HEK293 (cell line): ENCODE results near the gene NDUFS7.

Source experiments
- BCL11A ChIP-seq: fragments of 450-650 bp; formaldehyde crosslinking; IDR thresholded peaks from 2 replicates; pipeline ENCODE4 v1.5.1; 2016; ENCODE audit warnings: low read depth, missing biosample characterization, missing genetic modification characterization
- EGR2 ChIP-seq: fragments of 450-650 bp; formaldehyde crosslinking; IDR thresholded peaks from 2 replicates; pipeline ENCODE4 v1.5.1; 2016; ENCODE audit warnings: low read depth, missing biosample characterization, missing genetic modification characterization
- GFI1B ChIP-seq: fragments of 450-650 bp; formaldehyde crosslinking; IDR thresholded peaks from 2 replicates; pipeline ENCODE4 v1.5.1; 2016; ENCODE audit warnings: missing biosample characterization, missing genetic modification characterization
- GLI4 ChIP-seq: fragments of 450-650 bp; formaldehyde crosslinking; IDR thresholded peaks from 2 replicates; pipeline ENCODE4 v1.5.1; 2016; ENCODE audit warnings: missing biosample characterization, missing genetic modification characterization
- OVOL3 ChIP-seq: fragments of 450-650 bp; formaldehyde crosslinking; IDR thresholded peaks from 2 replicates; pipeline ENCODE4 v1.5.1; 2016; ENCODE audit warnings: missing biosample characterization, missing genetic modification characterization
- SALL2 ChIP-seq: fragments of 450-650 bp; formaldehyde crosslinking; IDR thresholded peaks from 2 replicates; pipeline ENCODE4 v1.5.0; 2017; ENCODE audit warnings: missing biosample characterization, mild to moderate bottlenecking, missing genetic modification characterization, borderline replicate concordance
- SCRT2 ChIP-seq: fragments of 450-650 bp; formaldehyde crosslinking; IDR thresholded peaks from 2 replicates; pipeline ENCODE4 v1.5.1; 2016; ENCODE audit warnings: missing biosample characterization, missing genetic modification characterization
- WT1 ChIP-seq: fragments of 450-650 bp; formaldehyde crosslinking; IDR thresholded peaks from 2 replicates; pipeline ENCODE4 v1.5.1; 2016; ENCODE audit warnings: missing biosample characterization, missing genetic modification characterization
- ZBTB48 ChIP-seq: fragments of 450-650 bp; formaldehyde crosslinking; IDR thresholded peaks from 2 replicates; pipeline ENCODE4 v1.5.1; 2016; ENCODE audit warnings: missing biosample characterization, missing genetic modification characterization
- ZEB2 ChIP-seq: fragments of 450-650 bp; formaldehyde crosslinking; IDR thresholded peaks from 2 replicates; pipeline ENCODE4 v1.5.1; 2016; ENCODE audit warnings: missing biosample characterization, missing genetic modification characterization
- ZFP37 ChIP-seq: fragments of 450-650 bp; formaldehyde crosslinking; IDR thresholded peaks from 2 replicates; pipeline ENCODE4 v1.5.1; 2016; ENCODE audit warnings: missing biosample characterization, missing genetic modification characterization
- ZFP69B ChIP-seq: fragments of 450-650 bp; formaldehyde crosslinking; IDR thresholded peaks from 2 replicates; pipeline ENCODE4 v1.5.1; 2016; ENCODE audit warnings: missing biosample characterization, missing genetic modification characterization
- ZNF10 ChIP-seq: fragments of 450-650 bp; formaldehyde crosslinking; IDR thresholded peaks from 2 replicates; pipeline ENCODE4 v1.5.1; 2017; ENCODE audit warnings: missing biosample characterization, missing genetic modification characterization
- ZNF138 ChIP-seq: fragments of 450-650 bp; formaldehyde crosslinking; IDR thresholded peaks from 2 replicates; pipeline ENCODE4 v1.5.1; 2016; ENCODE audit warnings: missing biosample characterization, missing genetic modification characterization, borderline replicate concordance
- ZNF169 ChIP-seq: fragments of 450-650 bp; formaldehyde crosslinking; IDR thresholded peaks from 2 replicates; pipeline ENCODE4 v1.5.1; 2016; ENCODE audit warnings: missing biosample characterization, missing genetic modification characterization
- ZNF184 ChIP-seq: fragments of 450-650 bp; IDR thresholded peaks from 2 replicates; pipeline ENCODE4 v1.5.1; 2018; ENCODE audit warnings: missing biosample characterization, mild to moderate bottlenecking, missing genetic modification characterization
- ZNF223 ChIP-seq: fragments of 450-650 bp; formaldehyde crosslinking; IDR thresholded peaks from 2 replicates; pipeline ENCODE4 v1.5.1; 2016; ENCODE audit warnings: missing biosample characterization, missing genetic modification characterization
- ZNF571 ChIP-seq: fragments of 450-650 bp; formaldehyde crosslinking; IDR thresholded peaks from 2 replicates; pipeline ENCODE4 v1.5.0; 2017; ENCODE audit warnings: missing biosample characterization, missing genetic modification characterization
- ZNF76 ChIP-seq: fragments of 450-650 bp; formaldehyde crosslinking; IDR thresholded peaks from 2 replicates; pipeline ENCODE4; 2016; ENCODE audit warnings: low read depth, missing biosample characterization, missing genetic modification characterization, borderline replicate concordance
- ZNF785 ChIP-seq: fragments of 450-650 bp; formaldehyde crosslinking; IDR thresholded peaks from 2 replicates; pipeline ENCODE4 v1.5.1; 2016; ENCODE audit warnings: missing biosample characterization, missing genetic modification characterization
- ZNF830 ChIP-seq: fragments of 450-650 bp; IDR thresholded peaks from 2 replicates; pipeline ENCODE4 v1.5.0; 2018; ENCODE audit warnings: missing biosample characterization, missing genetic modification characterization, low read depth, mild to moderate bottlenecking, moderate library complexity
- TF ChIP-seq, protein P1 (sequence below): fragments of 450-650 bp; IDR thresholded peaks from 2 replicates; pipeline ENCODE4 v1.5.1; 2018; ENCODE audit warnings: missing biosample characterization, missing genetic modification characterization
- TF ChIP-seq, protein P2 (sequence below): fragments of 450-650 bp; formaldehyde crosslinking; IDR thresholded peaks from 2 replicates; pipeline ENCODE4 v1.5.1; 2016; ENCODE audit warnings: missing biosample characterization, missing genetic modification characterization
- TF ChIP-seq, protein P3 (sequence below): fragments of 450-650 bp; formaldehyde crosslinking; IDR thresholded peaks from 2 replicates; pipeline ENCODE4 v1.5.1; 2016; ENCODE audit warnings: missing biosample characterization, missing genetic modification characterization
- TF ChIP-seq, protein P4 (sequence below): fragments of 450-650 bp; formaldehyde crosslinking; IDR thresholded peaks from 2 replicates; pipeline ENCODE4 v1.5.1; 2016; ENCODE audit warnings: missing biosample characterization, missing genetic modification characterization
- TF ChIP-seq, protein P5 (sequence below): fragments of 450-650 bp; formaldehyde crosslinking; IDR thresholded peaks from 2 replicates; pipeline ENCODE4 v1.5.1; 2016; ENCODE audit warnings: missing biosample characterization, missing genetic modification characterization, borderline replicate concordance
- TF ChIP-seq, protein P6 (sequence below): fragments of 450-650 bp; formaldehyde crosslinking; IDR thresholded peaks from 2 replicates; pipeline ENCODE4 v1.5.1; 2017; ENCODE audit warnings: missing biosample characterization, mild to moderate bottlenecking, missing genetic modification characterization, moderate library complexity
- TF ChIP-seq, protein P7 (sequence below): fragments of 450-650 bp; formaldehyde crosslinking; IDR thresholded peaks from 2 replicates; pipeline ENCODE4; 2016; ENCODE audit warnings: missing biosample characterization, missing genetic modification characterization

NDUFS7 gene

DNA sequence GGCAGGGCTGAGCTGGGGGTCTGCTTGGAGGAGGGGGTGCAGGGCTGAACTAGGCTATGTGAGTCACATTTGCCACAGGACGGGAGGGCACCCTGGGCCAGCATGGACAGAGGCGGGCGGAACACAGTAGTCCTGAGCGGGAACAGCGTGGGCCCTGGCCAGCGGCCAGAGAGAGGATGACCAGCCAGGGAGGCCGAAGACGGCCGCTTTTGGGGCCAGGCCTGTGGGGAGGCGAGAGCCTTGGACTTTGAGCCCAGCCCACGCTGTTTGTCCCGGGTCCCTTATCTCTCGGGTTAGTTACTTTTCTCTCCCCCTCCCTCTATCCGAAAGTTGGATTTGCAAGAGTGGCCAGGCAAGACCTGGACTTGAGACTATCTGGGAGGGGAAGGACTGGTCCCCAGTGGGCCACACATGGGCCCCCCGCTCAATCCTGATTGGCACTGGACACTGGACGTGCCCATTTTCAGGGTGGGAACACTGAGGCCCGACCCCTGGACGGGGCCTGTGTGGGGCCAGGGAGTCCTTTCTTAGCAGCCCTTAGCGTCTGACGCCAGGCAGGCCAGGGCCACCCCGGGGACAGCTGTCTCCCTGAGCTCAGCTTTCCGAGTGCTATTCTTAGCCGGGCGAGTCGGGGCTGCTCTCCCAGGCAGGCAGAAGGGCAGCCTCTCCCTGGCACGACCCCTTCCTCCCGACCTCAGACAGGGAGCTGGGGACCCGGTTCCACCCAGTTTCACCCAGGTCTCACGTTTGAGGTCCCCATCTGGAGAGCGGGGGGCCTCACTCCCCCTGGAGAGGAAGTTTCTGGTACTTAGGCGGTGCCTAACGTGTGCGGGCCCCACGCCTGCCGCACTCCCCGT lies 16.8 kb downstream of the NDUFS7 start (continued):
- TF ChIP-seq, protein P1, sequence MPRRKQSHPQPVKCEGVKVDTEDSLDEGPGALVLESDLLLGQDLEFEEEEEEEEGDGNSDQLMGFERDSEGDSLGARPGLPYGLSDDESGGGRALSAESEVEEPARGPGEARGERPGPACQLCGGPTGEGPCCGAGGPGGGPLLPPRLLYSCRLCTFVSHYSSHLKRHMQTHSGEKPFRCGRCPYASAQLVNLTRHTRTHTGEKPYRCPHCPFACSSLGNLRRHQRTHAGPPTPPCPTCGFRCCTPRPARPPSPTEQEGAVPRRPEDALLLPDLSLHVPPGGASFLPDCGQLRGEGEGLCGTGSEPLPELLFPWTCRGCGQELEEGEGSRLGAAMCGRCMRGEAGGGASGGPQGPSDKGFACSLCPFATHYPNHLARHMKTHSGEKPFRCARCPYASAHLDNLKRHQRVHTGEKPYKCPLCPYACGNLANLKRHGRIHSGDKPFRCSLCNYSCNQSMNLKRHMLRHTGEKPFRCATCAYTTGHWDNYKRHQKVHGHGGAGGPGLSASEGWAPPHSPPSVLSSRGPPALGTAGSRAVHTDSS, result no peak
- TF ChIP-seq ZNF830 (no peak), ZNF223 (tag by site-specific recombination) (no peak), ZNF184 (0 out of 2 replicates have a peak, but pooled peaks have one; percentile 29), ZNF785 (no peak), OVOL3 (0 out of 2 replicates have a peak, but pooled peaks have one; percentile 13), ZNF76 (no peak; the same call in 1 of the 2 replicates), ZNF169 (tag by site-specific recombination) (no peak), ZNF138 (tag by site-specific recombination) (no peak), GLI4 (tag by site-specific recombination) (no peak), GFI1B (tag by site-specific recombination) (no peak), SCRT2 (tag by site-specific recombination) (no peak), WT1 (tag by site-specific recombination) (peak; percentile 37; the same call in 1 of the 2 replicates), ZEB2 (peak; percentile 41; the same call in 1 of the 2 replicates), ZNF10 (tag by site-specific recombination) (no peak), ZFP37 (tag by site-specific recombination) (no peak), ZBTB48 (tag by site-specific recombination) (peak; percentile 70), ZFP69B (tag by site-specific recombination) (peak; percentile 85; the same call in 1 of the 2 replicates), ZNF571 (tag by site-specific recombination) (no peak), EGR2 (no peak), BCL11A (tag by site-specific recombination) (peak; percentile 53; the same call in 1 of the 2 replicates), SALL2 (tag by site-specific recombination) (no peak)
- TF ChIP-seq, protein P2, sequence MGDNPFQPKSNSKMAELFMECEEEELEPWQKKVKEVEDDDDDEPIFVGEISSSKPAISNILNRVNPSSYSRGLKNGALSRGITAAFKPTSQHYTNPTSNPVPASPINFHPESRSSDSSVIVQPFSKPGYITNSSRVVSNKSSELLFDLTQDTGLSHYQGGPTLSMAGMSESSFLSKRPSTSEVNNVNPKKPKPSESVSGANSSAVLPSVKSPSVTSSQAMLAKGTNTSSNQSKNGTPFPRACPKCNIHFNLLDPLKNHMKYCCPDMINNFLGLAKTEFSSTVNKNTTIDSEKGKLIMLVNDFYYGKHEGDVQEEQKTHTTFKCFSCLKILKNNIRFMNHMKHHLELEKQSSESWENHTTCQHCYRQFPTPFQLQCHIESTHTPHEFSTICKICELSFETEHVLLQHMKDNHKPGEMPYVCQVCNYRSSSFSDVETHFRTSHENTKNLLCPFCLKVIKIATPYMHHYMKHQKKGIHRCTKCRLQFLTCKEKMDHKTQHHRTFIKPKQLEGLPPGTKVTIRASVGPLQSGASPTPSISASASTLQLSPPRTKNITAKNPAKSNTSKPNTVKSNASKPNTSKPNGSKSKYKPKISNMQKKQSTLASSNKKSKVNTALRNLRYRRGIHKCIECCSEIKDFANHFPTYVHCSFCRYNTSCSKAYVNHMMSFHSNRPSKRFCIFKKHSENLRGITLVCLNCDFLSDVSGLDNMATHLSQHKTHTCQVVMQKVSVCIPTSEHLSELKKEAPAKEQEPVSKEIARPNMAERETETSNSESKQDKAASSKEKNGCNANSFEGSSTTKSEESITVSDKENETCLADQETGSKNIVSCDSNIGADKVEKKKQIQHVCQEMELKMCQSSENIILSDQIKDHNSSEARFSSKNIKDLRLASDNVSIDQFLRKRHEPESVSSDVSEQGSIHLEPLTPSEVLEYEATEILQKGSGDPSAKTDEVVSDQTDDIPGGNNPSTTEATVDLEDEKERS (tag by site-specific recombination), result 0 out of 2 replicates have a peak, but pooled peaks have one; percentile 21
- TF ChIP-seq, protein P3, sequence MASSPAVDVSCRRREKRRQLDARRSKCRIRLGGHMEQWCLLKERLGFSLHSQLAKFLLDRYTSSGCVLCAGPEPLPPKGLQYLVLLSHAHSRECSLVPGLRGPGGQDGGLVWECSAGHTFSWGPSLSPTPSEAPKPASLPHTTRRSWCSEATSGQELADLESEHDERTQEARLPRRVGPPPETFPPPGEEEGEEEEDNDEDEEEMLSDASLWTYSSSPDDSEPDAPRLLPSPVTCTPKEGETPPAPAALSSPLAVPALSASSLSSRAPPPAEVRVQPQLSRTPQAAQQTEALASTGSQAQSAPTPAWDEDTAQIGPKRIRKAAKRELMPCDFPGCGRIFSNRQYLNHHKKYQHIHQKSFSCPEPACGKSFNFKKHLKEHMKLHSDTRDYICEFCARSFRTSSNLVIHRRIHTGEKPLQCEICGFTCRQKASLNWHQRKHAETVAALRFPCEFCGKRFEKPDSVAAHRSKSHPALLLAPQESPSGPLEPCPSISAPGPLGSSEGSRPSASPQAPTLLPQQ (tag by site-specific recombination), result peak; percentile 88; the same call in 1 of the 2 replicates
- TF ChIP-seq, protein P4, sequence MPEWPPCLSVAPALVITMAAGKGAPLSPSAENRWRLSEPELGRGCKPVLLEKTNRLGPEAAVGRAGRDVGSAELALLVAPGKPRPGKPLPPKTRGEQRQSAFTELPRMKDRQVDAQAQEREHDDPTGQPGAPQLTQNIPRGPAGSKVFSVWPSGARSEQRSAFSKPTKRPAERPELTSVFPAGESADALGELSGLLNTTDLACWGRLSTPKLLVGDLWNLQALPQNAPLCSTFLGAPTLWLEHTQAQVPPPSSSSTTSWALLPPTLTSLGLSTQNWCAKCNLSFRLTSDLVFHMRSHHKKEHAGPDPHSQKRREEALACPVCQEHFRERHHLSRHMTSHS (tag by site-specific recombination), result no peak
- TF ChIP-seq, protein P5, sequence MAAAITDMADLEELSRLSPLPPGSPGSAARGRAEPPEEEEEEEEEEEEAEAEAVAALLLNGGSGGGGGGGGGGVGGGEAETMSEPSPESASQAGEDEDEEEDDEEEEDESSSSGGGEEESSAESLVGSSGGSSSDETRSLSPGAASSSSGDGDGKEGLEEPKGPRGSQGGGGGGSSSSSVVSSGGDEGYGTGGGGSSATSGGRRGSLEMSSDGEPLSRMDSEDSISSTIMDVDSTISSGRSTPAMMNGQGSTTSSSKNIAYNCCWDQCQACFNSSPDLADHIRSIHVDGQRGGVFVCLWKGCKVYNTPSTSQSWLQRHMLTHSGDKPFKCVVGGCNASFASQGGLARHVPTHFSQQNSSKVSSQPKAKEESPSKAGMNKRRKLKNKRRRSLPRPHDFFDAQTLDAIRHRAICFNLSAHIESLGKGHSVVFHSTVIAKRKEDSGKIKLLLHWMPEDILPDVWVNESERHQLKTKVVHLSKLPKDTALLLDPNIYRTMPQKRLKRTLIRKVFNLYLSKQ (tag by site-specific recombination), result no peak
- TF ChIP-seq, protein P6, sequence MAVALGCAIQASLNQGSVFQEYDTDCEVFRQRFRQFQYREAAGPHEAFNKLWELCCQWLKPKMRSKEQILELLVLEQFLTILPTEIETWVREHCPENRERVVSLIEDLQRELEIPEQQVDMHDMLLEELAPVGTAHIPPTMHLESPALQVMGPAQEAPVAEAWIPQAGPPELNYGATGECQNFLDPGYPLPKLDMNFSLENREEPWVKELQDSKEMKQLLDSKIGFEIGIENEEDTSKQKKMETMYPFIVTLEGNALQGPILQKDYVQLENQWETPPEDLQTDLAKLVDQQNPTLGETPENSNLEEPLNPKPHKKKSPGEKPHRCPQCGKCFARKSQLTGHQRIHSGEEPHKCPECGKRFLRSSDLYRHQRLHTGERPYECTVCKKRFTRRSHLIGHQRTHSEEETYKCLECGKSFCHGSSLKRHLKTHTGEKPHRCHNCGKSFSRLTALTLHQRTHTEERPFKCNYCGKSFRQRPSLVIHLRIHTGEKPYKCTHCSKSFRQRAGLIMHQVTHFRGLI (tag by site-specific recombination), result no peak
- TF ChIP-seq, protein P7, sequence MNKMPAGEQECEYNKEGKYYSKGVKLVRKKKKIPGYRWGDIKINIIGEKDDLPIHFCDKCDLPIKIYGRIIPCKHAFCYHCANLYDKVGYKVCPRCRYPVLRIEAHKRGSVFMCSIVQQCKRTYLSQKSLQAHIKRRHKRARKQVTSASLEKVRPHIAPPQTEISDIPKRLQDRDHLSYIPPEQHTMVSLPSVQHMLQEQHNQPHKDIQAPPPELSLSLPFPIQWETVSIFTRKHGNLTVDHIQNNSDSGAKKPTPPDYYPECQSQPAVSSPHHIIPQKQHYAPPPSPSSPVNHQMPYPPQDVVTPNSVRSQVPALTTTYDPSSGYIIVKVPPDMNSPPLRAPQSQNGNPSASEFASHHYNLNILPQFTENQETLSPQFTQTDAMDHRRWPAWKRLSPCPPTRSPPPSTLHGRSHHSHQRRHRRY (tag by site-specific recombination), result no peak
